AG09319 (cell line): ENCODE results near the gene SEC61A1.

Experiments
- DNase-seq: peaks from one replicate; pipeline ENCODE4 v3.0.0-alpha.2; 2010; ENCODE audit warnings: low read depth; ENCODE audit errors: extremely low read depth
- CTCF ChIP-seq: IDR thresholded peaks from 2 replicates; pipeline ENCODE4 v1.5.1; 2011; ENCODE audit warnings: low read depth, mild to moderate bottlenecking, inconsistent platforms, low read length, moderate library complexity

Gene SEC61A1

GRCh38 chr3:128112357-128112968 lies 60.2 kb downstream of the SEC61A1 start:
- peak; percentile 30 for DNase-seq
- TF ChIP-seq CTCF = no peak

GRCh38 chr3:128113817-128114794 lies 61.9 kb downstream of the SEC61A1 start:
- no peak for DNase-seq
- no peak for TF ChIP-seq CTCF
